Mucosa of stomach (tissue), 1 donor: ENCODE data around the gene P2RY8.
"Not testable (repeated sequence)": the region's sequence is repeated elsewhere in the genome, so short reads cannot be mapped to it uniquely, and the experiment has no call there.

Source experiments
- H3K27me3 ChIP-seq: one replicate; pipeline ENCODE4 v1.7.0; 2013; ENCODE audit warnings: mild to moderate bottlenecking, low read length; ENCODE audit not compliant: control insufficient read depth, insufficient read depth
- H3K36me3 ChIP-seq: one replicate; pipeline ENCODE4 v1.7.0; 2013; ENCODE audit warnings: low read length; ENCODE audit not compliant: control insufficient read depth, insufficient read depth
- H3K4me1 ChIP-seq: one replicate; pipeline ENCODE4 v1.7.0; 2013; ENCODE audit warnings: mild to moderate bottlenecking, low read length; ENCODE audit not compliant: control insufficient read depth, insufficient read depth
- H3K4me3 ChIP-seq: one replicate; pipeline ENCODE4 v1.7.0; 2013; ENCODE audit warnings: low read length
- H3K9ac ChIP-seq: one replicate; pipeline ENCODE4 v1.7.0; 2013; ENCODE audit warnings: mild to moderate bottlenecking, low read length, moderate library complexity
- H3K9me3 ChIP-seq: one replicate; pipeline ENCODE4 v1.7.0; 2013; ENCODE audit warnings: mild to moderate bottlenecking, low read length, moderate library complexity; ENCODE audit not compliant: control insufficient read depth
- donor health status: Pancreatic carcinoma.

The P2RY8 gene, protein sequence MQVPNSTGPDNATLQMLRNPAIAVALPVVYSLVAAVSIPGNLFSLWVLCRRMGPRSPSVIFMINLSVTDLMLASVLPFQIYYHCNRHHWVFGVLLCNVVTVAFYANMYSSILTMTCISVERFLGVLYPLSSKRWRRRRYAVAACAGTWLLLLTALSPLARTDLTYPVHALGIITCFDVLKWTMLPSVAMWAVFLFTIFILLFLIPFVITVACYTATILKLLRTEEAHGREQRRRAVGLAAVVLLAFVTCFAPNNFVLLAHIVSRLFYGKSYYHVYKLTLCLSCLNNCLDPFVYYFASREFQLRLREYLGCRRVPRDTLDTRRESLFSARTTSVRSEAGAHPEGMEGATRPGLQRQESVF

DNA sequence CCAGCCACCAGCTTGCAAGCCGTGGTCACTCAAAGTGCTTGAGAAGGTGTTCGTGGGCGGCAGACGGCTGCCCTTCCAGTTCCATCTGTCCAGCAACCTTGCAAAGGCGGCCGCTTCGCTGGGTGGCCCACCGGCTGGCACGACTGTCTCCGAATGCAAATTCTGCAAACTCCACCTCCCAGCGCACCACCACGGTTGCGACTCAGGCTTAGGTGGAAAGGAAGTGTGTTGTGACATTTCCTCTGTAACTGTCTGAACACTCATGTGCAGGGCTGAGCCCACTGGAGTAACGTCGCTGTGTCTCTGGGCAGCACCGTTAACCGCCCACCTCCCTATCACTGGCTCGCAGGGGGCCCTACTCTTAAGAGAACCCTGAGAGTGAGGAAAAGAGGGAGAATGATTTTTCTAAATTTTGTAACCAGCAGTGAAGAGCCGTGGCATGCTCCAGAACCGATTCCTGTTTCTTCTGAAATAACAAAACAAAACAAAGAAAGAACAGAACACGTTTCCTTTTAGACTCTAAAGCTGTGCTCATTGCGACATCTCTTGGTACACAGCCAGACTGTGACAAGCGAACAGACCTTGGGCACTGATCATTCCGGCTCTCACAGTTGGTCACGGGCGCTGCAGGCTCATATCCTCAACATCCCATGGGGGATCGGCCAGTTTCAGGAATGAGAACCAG, at the start of gene P2RY8:
TSS of gene P2RY8 (minus strand) at position 155 of the 685 bp plus-strand sequence. CDS start 70,627 bp downstream, outside the sequence.
- Histone ChIP-seq H3K9me3 (no peaks in the 10 kb centered on the region), H3K27me3 (no peaks in the 10 kb centered on the region), H3K9ac (peak within 1 kb of the TSS; percentile 15), H3K4me3 (no peak within 1 kb of the TSS), H3K4me1 (no peaks in the 10 kb centered on the region), H3K36me3 (no peaks in the 10 kb centered on the region)

DNA sequence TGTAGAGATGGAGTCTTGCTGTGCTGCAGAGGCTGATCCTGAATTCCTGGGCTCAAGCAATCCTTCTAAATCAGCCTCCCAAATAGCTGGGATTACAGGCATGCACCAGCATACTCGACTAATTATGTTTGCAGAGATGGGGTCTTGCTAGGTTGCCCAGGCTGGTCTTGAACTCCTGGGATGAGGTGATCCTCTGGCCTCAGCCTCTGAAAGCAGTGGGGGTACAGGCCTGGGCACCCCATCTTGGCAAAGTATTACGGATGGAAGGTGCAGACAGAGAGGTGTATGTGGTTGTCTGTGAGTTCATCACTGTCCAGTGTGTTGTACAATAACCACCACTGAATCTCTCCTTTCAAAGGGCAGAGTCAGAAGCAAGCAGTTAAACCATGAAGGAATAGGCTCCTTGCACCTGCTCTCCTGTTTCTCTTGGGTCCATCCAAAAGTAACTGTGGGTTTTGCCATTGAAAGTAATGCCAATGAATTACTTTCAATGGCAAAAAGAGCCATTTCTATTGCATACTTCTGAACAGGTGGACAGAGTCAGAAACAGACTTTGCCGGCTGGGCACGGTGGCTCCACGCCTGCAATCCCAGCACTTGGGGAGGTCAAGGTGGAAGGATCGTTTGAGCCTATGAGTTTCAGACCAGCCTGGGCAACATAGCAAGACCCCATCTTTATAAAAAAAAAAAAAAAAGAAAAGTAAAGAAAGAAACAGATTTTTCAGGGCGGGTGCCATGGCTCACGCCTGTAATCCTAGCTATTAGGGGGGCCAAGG, 47.4 kb upstream of the P2RY8 start:
- no peaks in the 10 kb centered on the region for H3K9me3 ChIP-seq
- H3K9ac ChIP-seq, result no peak overlapping the region
- no peak overlapping the region for H3K4me3 ChIP-seq
- no peaks in the 10 kb centered on the region for H3K27me3 ChIP-seq
- H3K36me3 ChIP-seq, result no peaks in the 10 kb centered on the region
- no peaks in the 10 kb centered on the region for H3K4me1 ChIP-seq

DNA sequence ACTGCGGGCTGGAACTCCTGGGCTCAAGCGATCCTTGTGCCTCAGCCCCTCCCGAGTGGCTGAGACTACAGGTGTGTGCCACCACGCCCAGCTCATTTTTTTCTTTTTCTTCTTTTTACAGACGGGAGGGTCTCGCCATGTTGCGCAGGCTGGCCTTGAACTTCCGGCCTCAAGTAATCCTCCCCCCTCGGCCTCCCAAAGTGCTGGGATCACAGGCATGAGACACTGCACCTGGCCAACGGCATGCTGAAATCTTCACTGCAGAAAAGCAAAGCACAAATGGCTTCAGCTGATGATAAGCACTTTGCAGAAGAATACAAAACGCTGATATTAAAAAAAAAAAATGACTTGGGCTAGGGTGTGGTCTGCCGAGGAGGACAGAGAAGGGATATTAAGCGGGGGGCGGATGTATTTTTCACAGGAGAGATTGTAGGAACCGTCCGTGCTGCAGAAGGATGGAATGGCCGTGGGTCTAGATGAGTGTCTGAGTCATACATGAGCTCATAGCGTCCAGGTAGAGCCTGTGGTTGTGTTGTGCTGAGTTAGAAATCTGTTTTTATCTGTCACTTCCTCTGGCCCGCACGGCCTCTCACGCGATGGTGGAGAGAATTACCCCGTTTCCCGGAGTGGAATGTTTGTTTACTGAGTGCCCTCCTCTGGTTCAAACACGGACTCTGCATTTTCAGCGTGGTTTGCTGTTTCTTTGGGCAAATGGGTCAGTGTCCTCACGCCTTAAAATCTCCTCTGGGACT, 45.9 kb upstream of the P2RY8 start:
- H3K27me3 ChIP-seq, result no peaks in the 10 kb centered on the region
- H3K4me3 ChIP-seq, result no peak overlapping the region
- H3K4me1 ChIP-seq, result no peaks in the 10 kb centered on the region
- H3K36me3 ChIP-seq, result no peaks in the 10 kb centered on the region
- no peaks in the 10 kb centered on the region for H3K9me3 ChIP-seq
- H3K9ac ChIP-seq, result no peak overlapping the region

DNA sequence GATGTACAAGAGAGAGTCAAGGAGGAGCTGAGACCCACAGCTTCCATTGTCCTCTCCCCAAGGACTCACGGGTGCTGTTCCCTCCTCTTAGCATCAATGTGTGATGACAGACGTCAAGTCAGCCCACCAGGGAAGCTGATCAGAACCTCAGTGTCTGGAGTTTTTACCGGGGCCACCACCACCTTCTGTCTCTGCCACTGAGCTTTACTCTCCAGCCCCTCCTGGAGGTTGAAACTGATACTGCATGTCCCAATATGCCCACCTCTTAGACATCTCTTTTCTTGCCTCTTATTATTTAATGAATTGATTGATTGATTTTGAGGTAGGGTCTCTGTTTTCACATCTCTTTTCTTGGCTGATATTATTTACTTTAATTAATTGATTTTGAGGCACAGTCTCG, 44.1 kb upstream of the P2RY8 start:
- Histone ChIP-seq H3K4me1 (no peaks in the 10 kb centered on the region), H3K27me3 (no peaks in the 10 kb centered on the region), H3K4me3 (no peak overlapping the region), H3K9me3 (no peaks in the 10 kb centered on the region), H3K9ac (no peak overlapping the region), H3K36me3 (no peaks in the 10 kb centered on the region)

DNA sequence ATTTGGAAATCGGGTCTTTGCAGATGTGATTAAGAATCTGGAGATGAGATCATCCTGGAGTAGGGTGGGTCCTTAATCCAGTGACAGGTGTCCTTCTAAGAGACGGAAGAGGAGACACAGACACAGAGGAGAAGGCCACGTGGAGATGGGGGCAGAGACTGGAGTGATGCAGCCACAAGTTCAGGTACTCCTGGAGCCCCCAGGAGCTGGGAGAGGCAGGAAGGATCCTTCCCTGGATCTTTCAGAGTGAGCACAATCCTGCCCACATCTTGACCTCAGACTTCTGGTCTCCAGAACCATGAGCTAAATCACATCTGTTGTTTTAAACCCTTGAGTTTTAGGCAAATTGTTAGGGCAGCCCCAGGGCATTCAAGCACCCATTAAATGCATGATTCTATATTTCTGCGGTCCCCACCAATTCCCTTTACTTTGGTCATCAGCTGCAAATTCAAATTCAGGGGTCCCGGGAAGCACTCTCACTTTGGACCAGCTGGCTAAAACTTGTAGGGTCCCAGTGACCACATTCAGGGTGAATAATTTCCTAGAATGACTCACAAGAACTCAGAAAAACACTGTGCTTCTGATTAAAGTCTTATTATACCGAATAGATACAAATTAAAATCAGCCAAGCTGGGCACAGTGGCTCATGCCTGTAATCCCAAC, 41.7 kb upstream of the P2RY8 start:
- Histone ChIP-seq H3K9me3 (no peaks in the 10 kb centered on the region), H3K27me3 (no peaks in the 10 kb centered on the region), H3K9ac (no peak overlapping the region), H3K36me3 (no peaks in the 10 kb centered on the region), H3K4me3 (no peak overlapping the region), H3K4me1 (no peaks in the 10 kb centered on the region)

DNA sequence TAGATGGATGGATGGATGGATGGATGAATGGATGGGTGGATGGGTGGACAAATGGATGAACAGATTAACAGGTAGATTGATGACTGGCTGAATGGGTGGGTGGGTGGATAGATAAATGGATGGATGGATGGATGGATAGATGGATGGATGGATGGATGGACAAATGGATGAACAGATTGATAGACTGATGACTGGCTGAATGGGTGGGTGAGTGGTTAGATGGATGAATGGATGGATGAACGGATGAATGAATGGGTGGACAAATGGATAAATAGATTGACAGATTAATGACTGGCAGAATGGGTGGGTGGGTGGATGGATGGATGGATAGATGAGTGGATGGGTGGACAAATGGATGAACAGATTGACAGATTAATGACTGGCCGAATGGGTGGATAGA, 40.9 kb upstream of the P2RY8 start:
- Histone ChIP-seq H3K4me1 (no peaks in the 10 kb centered on the region), H3K9me3 (no peaks in the 10 kb centered on the region), H3K9ac (no peak overlapping the region), H3K27me3 (no peaks in the 10 kb centered on the region), H3K36me3 (no peaks in the 10 kb centered on the region), H3K4me3 (no peak overlapping the region)

DNA sequence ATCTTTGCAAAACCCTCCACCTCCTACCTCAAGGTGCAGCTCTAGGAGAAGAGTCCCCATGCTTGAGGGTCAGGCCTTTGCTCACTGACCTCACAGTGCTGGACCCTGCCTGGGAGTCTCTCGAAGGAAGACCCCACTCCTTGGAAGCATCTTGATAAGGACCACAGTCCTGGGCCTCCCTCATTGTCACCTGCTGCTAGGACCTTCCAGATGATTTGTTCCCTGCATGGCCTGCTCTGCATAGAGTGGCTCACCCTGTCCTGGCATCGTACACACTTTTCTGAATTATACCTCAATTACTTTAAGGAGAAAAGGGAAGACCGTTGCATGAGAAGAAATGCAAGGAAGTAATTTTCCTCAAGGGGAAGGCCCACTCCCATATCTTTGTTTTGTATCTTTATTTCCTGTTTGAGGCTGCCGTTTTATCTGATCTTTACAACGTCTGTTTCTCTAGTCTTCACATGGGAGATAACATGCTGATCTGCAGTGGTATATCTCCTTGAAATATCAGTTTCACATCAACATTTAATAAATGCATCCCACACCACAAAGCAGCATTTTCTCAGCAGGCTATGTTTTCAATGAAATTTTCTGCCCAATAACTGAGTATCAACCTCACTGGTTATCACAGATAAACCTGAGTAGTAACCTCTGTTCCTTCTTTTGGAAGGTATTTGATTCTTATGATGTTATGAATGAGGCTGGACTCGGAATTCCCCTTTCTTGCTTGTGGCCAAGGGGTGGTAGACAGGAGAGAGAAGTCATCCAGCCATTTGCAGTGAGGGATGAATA, 39.4 kb upstream of the P2RY8 start:
- H3K9me3 ChIP-seq, result no peaks in the 10 kb centered on the region
- no peak overlapping the region for H3K9ac ChIP-seq
- no peaks in the 10 kb centered on the region for H3K36me3 ChIP-seq
- H3K4me1 ChIP-seq, result no peaks in the 10 kb centered on the region
- no peaks in the 10 kb centered on the region for H3K27me3 ChIP-seq
- H3K4me3 ChIP-seq, result no peak overlapping the region

DNA sequence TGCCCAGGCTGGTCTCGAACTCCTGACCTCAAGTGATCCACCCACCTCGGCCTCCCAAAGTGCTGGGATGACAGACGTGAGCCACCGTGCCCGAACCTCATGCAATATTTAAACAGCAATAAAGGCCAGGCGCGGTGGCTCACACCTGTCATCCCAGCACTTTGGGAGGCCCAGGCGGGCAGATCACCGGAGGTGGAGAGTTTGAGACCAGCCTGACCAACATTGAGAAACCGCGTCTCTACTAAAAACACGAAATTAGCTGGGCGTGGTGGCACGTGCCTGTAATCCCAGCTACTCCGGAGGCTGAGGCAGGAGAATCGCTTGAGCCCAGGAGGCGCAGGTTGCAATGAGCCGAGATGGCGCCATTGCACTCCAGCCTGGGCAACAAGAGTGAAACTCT, 37.2 kb upstream of the P2RY8 start:
- not testable (repeated sequence) for H3K4me3 ChIP-seq, H3K36me3 ChIP-seq

DNA sequence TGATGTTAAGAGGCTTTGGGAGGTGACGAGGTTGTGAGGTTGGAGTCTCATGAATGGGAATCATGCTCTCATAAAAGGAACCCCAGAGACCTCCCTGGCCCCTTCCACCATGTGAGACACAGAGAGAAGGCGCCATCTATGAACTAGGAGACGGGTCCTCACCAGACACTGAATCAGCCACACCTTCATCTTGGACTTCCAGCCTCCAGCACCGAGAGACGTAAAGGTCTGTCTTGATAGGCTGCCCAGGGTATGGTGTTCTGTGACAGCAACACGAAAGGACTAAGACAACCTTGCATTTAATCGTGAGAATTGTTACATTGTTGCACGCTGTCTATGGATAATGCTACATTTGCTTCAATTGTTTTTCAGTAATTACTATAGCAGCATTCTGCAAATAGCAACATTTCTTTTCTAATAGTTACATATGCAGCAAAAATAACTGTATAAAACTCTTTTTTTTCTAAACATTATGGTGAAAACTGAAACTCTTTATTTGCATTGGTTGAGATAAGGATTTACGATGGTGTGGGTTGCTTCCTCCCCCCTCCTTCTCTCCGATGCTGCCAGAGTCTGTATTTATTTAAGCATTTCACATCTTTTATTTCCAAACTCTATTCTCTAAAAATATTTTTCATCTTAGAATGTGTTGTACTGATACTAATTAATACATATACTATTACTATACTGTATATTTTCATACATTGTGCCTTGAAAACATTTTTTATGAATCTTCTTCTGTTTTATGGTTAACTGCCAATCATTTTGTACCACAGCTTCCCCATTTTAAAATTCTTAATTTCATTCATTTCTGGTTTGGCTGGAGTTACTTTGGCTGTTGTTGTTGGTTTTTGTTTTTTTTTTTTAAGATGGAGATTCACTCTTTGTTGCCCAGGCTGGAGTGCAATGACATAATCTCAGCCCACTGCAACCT, 28.0 kb upstream of the P2RY8 start:
- Histone ChIP-seq H3K9ac (no peak overlapping the region), H3K4me1 (no peaks in the 10 kb centered on the region), H3K27me3 (no peaks in the 10 kb centered on the region), H3K9me3 (no peaks in the 10 kb centered on the region), H3K4me3 (no peak overlapping the region), H3K36me3 (no peaks in the 10 kb centered on the region)

More for the DNA sequence above, 37.2 kb upstream of the P2RY8 start:
- not testable (repeated sequence) for H3K27me3 ChIP-seq, H3K4me1 ChIP-seq, H3K9ac ChIP-seq, H3K9me3 ChIP-seq

DNA sequence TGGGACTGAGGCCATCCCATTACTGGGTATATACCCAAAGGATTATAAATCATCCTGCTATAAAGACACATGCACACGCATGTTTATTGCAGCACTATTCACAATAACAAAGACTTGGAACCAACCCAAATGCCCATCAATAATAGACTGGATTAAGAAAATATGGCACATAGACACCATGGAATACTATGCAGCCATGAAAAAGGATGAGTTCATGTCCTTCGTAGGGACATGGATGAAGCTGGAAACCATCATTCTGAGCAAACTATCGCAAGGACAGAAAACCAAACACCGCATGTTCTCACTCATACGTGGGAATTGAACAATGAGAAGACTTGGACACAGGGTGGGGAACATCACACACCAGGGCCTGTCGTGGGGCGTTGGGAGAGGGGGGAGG, 27.1 kb upstream of the P2RY8 start:
- not testable (repeated sequence) for H3K4me3 ChIP-seq, H3K9me3 ChIP-seq, H3K36me3 ChIP-seq, H3K9ac ChIP-seq, H3K27me3 ChIP-seq, H3K4me1 ChIP-seq
